GM12878 (cell line): Measurements from ENCODE around the gene COL25A1. TPM values are rescaled to one million over a fixed set of nuclear protein-coding genes. Genes with fewer than 3 reads are reported as not detected.

ENCODE experiments used
- ATF7 ChIP-seq: fragments of 450-650 bp; IDR thresholded peaks from 2 replicates; pipeline ENCODE4 v1.6.1; 2016; ENCODE audit warnings: low read depth, mild to moderate bottlenecking
- BHLHE40 ChIP-seq, 2 experiments: fragments of 450-650 bp in 1 of 2; IDR thresholded peaks; 2 replicates each; pipeline ENCODE4 v1.6.1; 2011 to 2017; ENCODE audit warnings: low read depth in 2 of 2, borderline replicate concordance in 1 of 2, improper control_type of control experiment in 1 of 2, low read length in 1 of 2, mild to moderate bottlenecking in 1 of 2
- BMI1 ChIP-seq: fragments of 450-650 bp; IDR thresholded peaks from 2 replicates; pipeline ENCODE4 v1.6.1; 2016; ENCODE audit warnings: mild to moderate bottlenecking, moderate library complexity, borderline replicate concordance
- DPF2 ChIP-seq: fragments of 450-650 bp; IDR thresholded peaks from 2 replicates; pipeline ENCODE4 v1.6.1; 2017; ENCODE audit warnings: mild to moderate bottlenecking
- GABPA ChIP-seq: IDR thresholded peaks from 2 replicates; pipeline ENCODE4 v1.6.1; 2014; ENCODE audit warnings: antibody characterized with exemption, low read depth, mild to moderate bottlenecking, inconsistent platforms
- HDAC2 ChIP-seq: fragments of 200-600 bp; sonication (generic); IDR thresholded peaks from 2 replicates; pipeline ENCODE4 v1.6.1; 2017
- IKZF1 ChIP-seq: fragments of 450-650 bp; conservative IDR thresholded peaks from 2 replicates; pipeline ENCODE4 v1.6.1; 2017; ENCODE audit warnings: antibody characterized with exemption, mild to moderate bottlenecking
- JUNB ChIP-seq: IDR thresholded peaks from 2 replicates; pipeline ENCODE4 v1.6.1; 2016; ENCODE audit warnings: antibody characterized with exemption, mild to moderate bottlenecking
- MEF2B ChIP-seq: fragments of 450-650 bp; IDR thresholded peaks from 2 replicates; pipeline ENCODE4 v1.6.1; 2018; ENCODE audit warnings: mild to moderate bottlenecking, moderate library complexity; ENCODE audit not compliant: partially characterized antibody, poor library complexity, severe bottlenecking
- NR2F1 ChIP-seq: fragments of 450-650 bp; conservative IDR thresholded peaks from 2 replicates; pipeline ENCODE4 v1.6.1; 2017; ENCODE audit warnings: mild to moderate bottlenecking
- PAX5 ChIP-seq: IDR thresholded peaks from 2 replicates; pipeline ENCODE4 v1.6.1; 2011; ENCODE audit warnings: low read depth, low read length, borderline replicate concordance
- PAX8 ChIP-seq: fragments of 450-650 bp; IDR thresholded peaks from 2 replicates; pipeline ENCODE4 v1.6.1; 2017; ENCODE audit warnings: mild to moderate bottlenecking, moderate library complexity
- SMAD1 ChIP-seq: fragments of 450-650 bp; IDR thresholded peaks from 2 replicates; pipeline ENCODE4 v1.6.1; 2018; ENCODE audit warnings: mild to moderate bottlenecking, low read depth; ENCODE audit not compliant: partially characterized antibody
- SPI1 ChIP-seq: IDR thresholded peaks from 2 replicates; pipeline ENCODE4 v1.6.1; 2011; ENCODE audit warnings: low read depth, mild to moderate bottlenecking, low read length, moderate library complexity, borderline replicate concordance; ENCODE audit not compliant: insufficient read depth
- SREBF2 ChIP-seq: IDR thresholded peaks from 2 replicates; pipeline ENCODE4 v1.6.1; 2012; ENCODE audit warnings: mild to moderate bottlenecking, low read length
- TARDBP ChIP-seq: IDR thresholded peaks from 2 replicates; pipeline ENCODE4 v1.6.1; 2016; ENCODE audit warnings: borderline replicate concordance
- ZBED1 ChIP-seq: IDR thresholded peaks from 2 replicates; pipeline ENCODE4 v1.6.1; 2016; ENCODE audit warnings: borderline replicate concordance
- ZNF217 ChIP-seq: fragments of 450-650 bp; IDR thresholded peaks from 2 replicates; pipeline ENCODE4 v1.6.1; 2017; ENCODE audit warnings: antibody characterized with exemption, mild to moderate bottlenecking
- polyA plus RNA-seq, 11 experiments: library from polyadenylated mRNA; depleted of rRNA in 4 of 11; unstranded in 6 of 11; stranded (reverse) in 5 of 11; fragments of >200 nt; fragmentation: Nextera tagmentation in 4 of 11; fragmentation: Illumina TruSeq in 1 of 11; extraction: Ambion mirVana in 4 of 11; extraction: Trizol in 1 of 11; gene quantifications; 1 replicate in 1 of 11; 2 replicates in 10 of 11; pipeline versions ENCODE4 v1.2.1 to v1.2.3, GENCODE V29; 2011 to 2016; ENCODE audit warnings: inconsistent platforms in 2 of 11, missing spikeins in 2 of 11, low read depth in 1 of 11
- total RNA-seq, 4 experiments: library from RNA; depleted of rRNA in 3 of 4; stranded (reverse); fragments of >200 nt in 3 of 4; fragmentation: Illumina TruSeq in 1 of 4; extraction: Trizol in 1 of 4; gene quantifications; 2 replicates each; pipeline versions ENCODE4 v1.2.1 to v1.2.3, GENCODE V29; 2013 to 2021
- TF ChIP-seq, protein P1 (sequence below): fragments of 450-650 bp; IDR thresholded peaks from 2 replicates; pipeline ENCODE4 v1.6.1; 2017; ENCODE audit warnings: mild to moderate bottlenecking, moderate library complexity
- TF ChIP-seq, protein P2 (sequence below): IDR thresholded peaks from 2 replicates; pipeline ENCODE4 v1.6.1; 2011; ENCODE audit warnings: low read depth, mild to moderate bottlenecking, low read length, moderate library complexity, borderline replicate concordance; ENCODE audit errors: extremely low read depth
- TF ChIP-seq, protein P3 (sequence below): fragments of 450-650 bp; IDR thresholded peaks from 2 replicates; pipeline ENCODE4 v1.6.1; 2017; ENCODE audit warnings: mild to moderate bottlenecking, moderate library complexity
- TF ChIP-seq, protein P4 (sequence below): fragments of 450-650 bp; IDR thresholded peaks from 2 replicates; pipeline ENCODE4 v1.6.1; 2017; ENCODE audit warnings: low read depth, mild to moderate bottlenecking, moderate library complexity

COL25A1 gene
- total and polyA plus RNA-seq, 10 of the 15 experiments (the other 5 are each of a cell fraction or from before 2014, with no cell fraction given) = 0.01 to 0.26 (median 0.12) TPM; not detected in 6

DNA sequence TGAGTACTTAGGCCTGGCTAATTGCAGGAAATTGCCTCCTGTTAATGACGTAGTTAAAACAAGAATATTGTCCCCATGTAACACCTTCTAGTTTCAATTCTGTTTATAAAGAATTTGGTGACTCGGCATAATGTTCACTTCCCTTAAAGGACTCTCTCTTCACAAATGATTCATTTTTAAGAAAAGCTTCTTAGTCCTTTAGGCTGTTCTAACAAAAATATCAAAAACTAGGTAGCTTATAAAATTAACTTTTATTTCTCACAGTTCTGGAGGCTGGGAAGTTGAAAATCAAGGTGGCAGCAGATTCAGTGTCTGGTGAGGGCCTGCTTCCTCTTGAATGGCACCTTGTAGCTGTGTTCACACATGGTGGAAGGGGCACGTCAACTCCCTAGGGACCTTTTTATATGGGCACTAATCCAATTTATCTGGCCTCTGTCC is 23.8 kb downstream of the COL25A1 start (continued):
- TF ChIP-seq, protein P1, sequence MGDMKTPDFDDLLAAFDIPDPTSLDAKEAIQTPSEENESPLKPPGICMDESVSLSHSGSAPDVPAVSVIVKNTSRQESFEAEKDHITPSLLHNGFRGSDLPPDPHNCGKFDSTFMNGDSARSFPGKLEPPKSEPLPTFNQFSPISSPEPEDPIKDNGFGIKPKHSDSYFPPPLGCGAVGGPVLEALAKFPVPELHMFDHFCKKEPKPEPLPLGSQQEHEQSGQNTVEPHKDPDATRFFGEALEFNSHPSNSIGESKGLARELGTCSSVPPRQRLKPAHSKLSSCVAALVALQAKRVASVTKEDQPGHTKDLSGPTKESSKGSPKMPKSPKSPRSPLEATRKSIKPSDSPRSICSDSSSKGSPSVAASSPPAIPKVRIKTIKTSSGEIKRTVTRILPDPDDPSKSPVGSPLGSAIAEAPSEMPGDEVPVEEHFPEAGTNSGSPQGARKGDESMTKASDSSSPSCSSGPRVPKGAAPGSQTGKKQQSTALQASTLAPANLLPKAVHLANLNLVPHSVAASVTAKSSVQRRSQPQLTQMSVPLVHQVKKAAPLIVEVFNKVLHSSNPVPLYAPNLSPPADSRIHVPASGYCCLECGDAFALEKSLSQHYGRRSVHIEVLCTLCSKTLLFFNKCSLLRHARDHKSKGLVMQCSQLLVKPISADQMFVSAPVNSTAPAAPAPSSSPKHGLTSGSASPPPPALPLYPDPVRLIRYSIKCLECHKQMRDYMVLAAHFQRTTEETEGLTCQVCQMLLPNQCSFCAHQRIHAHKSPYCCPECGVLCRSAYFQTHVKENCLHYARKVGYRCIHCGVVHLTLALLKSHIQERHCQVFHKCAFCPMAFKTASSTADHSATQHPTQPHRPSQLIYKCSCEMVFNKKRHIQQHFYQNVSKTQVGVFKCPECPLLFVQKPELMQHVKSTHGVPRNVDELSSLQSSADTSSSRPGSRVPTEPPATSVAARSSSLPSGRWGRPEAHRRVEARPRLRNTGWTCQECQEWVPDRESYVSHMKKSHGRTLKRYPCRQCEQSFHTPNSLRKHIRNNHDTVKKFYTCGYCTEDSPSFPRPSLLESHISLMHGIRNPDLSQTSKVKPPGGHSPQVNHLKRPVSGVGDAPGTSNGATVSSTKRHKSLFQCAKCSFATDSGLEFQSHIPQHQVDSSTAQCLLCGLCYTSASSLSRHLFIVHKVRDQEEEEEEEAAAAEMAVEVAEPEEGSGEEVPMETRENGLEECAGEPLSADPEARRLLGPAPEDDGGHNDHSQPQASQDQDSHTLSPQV = peak; percentile 77; the same call in 1 of the 2 replicates
- TF ChIP-seq, protein P2, sequence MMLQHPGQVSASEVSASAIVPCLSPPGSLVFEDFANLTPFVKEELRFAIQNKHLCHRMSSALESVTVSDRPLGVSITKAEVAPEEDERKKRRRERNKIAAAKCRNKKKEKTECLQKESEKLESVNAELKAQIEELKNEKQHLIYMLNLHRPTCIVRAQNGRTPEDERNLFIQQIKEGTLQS = no peak
- no peak for TF ChIP-seq SREBF2
- peak; percentile 24; the same call in 1 of the 2 replicates for TF ChIP-seq JUNB
- no peak for TF ChIP-seq TARDBP
- TF ChIP-seq BMI1 = peak; percentile 86
- 0 out of 2 replicates have a peak, but pooled peaks have one; percentile 52 for TF ChIP-seq PAX8
- TF ChIP-seq MEF2B = peak; percentile 99
- TF ChIP-seq ZNF217 = peak; percentile 59; the same call in 1 of the 2 replicates
- peak; percentile 45 for TF ChIP-seq SMAD1
- peak in 1 of 2 experiments; percentile 43; a peak in 1 of 4 replicates for TF ChIP-seq BHLHE40 (IDR thresholded peaks at IDR 0.05; ENCODE audit: borderline replicate concordance in 1 of 2, low read depth in 2 of 2, low read length in 1 of 2)
- peak; percentile 80 for TF ChIP-seq NR2F1
- peak; percentile 70 for TF ChIP-seq IKZF1
- no peak for TF ChIP-seq PAX5
- TF ChIP-seq HDAC2 = no peak
- TF ChIP-seq GABPA = no peak
- peak; percentile 96 for TF ChIP-seq DPF2
- peak; percentile 98 for TF ChIP-seq ATF7
- TF ChIP-seq, protein P3, sequence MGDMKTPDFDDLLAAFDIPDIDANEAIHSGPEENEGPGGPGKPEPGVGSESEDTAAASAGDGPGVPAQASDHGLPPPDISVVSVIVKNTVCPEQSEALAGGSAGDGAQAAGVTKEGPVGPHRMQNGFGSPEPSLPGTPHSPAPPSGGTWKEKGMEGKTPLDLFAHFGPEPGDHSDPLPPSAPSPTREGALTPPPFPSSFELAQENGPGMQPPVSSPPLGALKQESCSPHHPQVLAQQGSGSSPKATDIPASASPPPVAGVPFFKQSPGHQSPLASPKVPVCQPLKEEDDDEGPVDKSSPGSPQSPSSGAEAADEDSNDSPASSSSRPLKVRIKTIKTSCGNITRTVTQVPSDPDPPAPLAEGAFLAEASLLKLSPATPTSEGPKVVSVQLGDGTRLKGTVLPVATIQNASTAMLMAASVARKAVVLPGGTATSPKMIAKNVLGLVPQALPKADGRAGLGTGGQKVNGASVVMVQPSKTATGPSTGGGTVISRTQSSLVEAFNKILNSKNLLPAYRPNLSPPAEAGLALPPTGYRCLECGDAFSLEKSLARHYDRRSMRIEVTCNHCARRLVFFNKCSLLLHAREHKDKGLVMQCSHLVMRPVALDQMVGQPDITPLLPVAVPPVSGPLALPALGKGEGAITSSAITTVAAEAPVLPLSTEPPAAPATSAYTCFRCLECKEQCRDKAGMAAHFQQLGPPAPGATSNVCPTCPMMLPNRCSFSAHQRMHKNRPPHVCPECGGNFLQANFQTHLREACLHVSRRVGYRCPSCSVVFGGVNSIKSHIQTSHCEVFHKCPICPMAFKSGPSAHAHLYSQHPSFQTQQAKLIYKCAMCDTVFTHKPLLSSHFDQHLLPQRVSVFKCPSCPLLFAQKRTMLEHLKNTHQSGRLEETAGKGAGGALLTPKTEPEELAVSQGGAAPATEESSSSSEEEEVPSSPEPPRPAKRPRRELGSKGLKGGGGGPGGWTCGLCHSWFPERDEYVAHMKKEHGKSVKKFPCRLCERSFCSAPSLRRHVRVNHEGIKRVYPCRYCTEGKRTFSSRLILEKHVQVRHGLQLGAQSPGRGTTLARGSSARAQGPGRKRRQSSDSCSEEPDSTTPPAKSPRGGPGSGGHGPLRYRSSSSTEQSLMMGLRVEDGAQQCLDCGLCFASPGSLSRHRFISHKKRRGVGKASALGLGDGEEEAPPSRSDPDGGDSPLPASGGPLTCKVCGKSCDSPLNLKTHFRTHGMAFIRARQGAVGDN = peak; percentile 68; the same call in 1 of the 2 replicates
- TF ChIP-seq, protein P4, sequence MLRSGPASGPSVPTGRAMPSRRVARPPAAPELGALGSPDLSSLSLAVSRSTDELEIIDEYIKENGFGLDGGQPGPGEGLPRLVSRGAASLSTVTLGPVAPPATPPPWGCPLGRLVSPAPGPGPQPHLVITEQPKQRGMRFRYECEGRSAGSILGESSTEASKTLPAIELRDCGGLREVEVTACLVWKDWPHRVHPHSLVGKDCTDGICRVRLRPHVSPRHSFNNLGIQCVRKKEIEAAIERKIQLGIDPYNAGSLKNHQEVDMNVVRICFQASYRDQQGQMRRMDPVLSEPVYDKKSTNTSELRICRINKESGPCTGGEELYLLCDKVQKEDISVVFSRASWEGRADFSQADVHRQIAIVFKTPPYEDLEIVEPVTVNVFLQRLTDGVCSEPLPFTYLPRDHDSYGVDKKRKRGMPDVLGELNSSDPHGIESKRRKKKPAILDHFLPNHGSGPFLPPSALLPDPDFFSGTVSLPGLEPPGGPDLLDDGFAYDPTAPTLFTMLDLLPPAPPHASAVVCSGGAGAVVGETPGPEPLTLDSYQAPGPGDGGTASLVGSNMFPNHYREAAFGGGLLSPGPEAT = peak; percentile 78
- TF ChIP-seq SPI1 = peak; percentile 83; the same call in 1 of the 2 replicates
- TF ChIP-seq ZBED1 = no peak
